Karpas-422 (cell line): Measurements from ENCODE around the gene LIN9. TPM values are rescaled to one million over a fixed set of nuclear protein-coding genes. Genes with fewer than 3 reads are reported as not detected.
A peak's percentile ranks its signal among the peaks of the same experiment; 100 is the strongest.
"Not testable (repeated sequence)": the region's sequence is repeated elsewhere in the genome, so short reads cannot be mapped to it uniquely, and the experiment has no call there.

Source experiments
- DNase-seq: peaks from one replicate; pipeline ENCODE4 v3.0.0-alpha.2; 2015
- H2AFZ ChIP-seq: fragments of 200-600 bp; sonication (generic); 2 replicates; pipeline ENCODE4 v1.6.1; 2014; ENCODE audit warnings: antibody characterized with exemption, low read length, mixed read lengths
- H3K27ac ChIP-seq: fragments of 200-600 bp; sonication (generic); 2 replicates; pipeline ENCODE4 v1.5.1; 2014; ENCODE audit warnings: mild to moderate bottlenecking, low read length, moderate library complexity
- H3K27me3 ChIP-seq: fragments of 200-600 bp; sonication (generic); 2 replicates; pipeline ENCODE4 v1.6.1; 2014; ENCODE audit warnings: low read length, mixed read lengths
- H3K36me3 ChIP-seq: fragments of 200-600 bp; sonication (generic); 2 replicates; pipeline ENCODE4 v1.6.1; 2014; ENCODE audit warnings: low read length, mixed read lengths; ENCODE audit not compliant: insufficient read depth
- H3K4me1 ChIP-seq: fragments of 200-600 bp; sonication (generic); 2 replicates; pipeline ENCODE4 v1.6.1; 2014; ENCODE audit warnings: mild to moderate bottlenecking, low read length, mixed read lengths
- H3K4me2 ChIP-seq: fragments of 200-600 bp; sonication (generic); 2 replicates; pipeline ENCODE4 v1.6.1; 2014; ENCODE audit warnings: low read length, low read depth, mild to moderate bottlenecking; ENCODE audit not compliant: poor library complexity, severe bottlenecking
- H3K4me3 ChIP-seq: fragments of 200-600 bp; sonication (generic); 2 replicates; pipeline ENCODE4 v1.5.1; 2014; ENCODE audit warnings: mild to moderate bottlenecking, antibody characterized with exemption, low read length, mixed read lengths
- H3K79me2 ChIP-seq: fragments of 200-600 bp; sonication (generic); 2 replicates; pipeline ENCODE4 v1.6.1; 2014; ENCODE audit warnings: mild to moderate bottlenecking, low read length, mixed read lengths
- H3K9ac ChIP-seq: fragments of 200-600 bp; sonication (generic); 2 replicates; pipeline ENCODE4 v1.6.0; 2014; ENCODE audit warnings: low read length
- H3K9me2 ChIP-seq: fragments of 200-600 bp; sonication (generic), shearing (Covaris generic); replicated peaks from 2 replicates; pipeline ENCODE4 v1.6.0; 2014; ENCODE audit warnings: mild to moderate bottlenecking, low read length, moderate library complexity; ENCODE audit not compliant: insufficient read depth
- H3K9me3 ChIP-seq: fragments of 300-700, 200-600 bp; sonication (generic); 2 replicates; pipeline ENCODE4 v1.6.1; 2014; ENCODE audit warnings: low read length, mixed read lengths
- H4K20me1 ChIP-seq: fragments of 200-600 bp; sonication (generic); 2 replicates; pipeline ENCODE4 v1.6.1; 2014; ENCODE audit warnings: mild to moderate bottlenecking, antibody characterized with exemption, low read length, low read depth; ENCODE audit not compliant: insufficient read depth
- total RNA-seq: library from RNA; depleted of rRNA; stranded (reverse); fragments of >200 nt; shearing (Covaris generic); gene quantifications from 2 replicates; pipeline ENCODE4 v1.2.3, GENCODE V29; 2014; ENCODE audit warnings: low replicate concordance

Gene LIN9
- total RNA-seq, 1 experiment from 2014 or later = 22.0 TPM

- not testable (repeated sequence) for H3K27ac ChIP-seq, H3K9me2 ChIP-seq, H3K9ac ChIP-seq, H3K4me3 ChIP-seq, H3K9me3 ChIP-seq, H4K20me1 ChIP-seq, H3K27me3 ChIP-seq, H3K4me2 ChIP-seq, H2AFZ ChIP-seq, H3K79me2 ChIP-seq, H3K36me3 ChIP-seq
- H3K4me1 ChIP-seq = peaks cover 32% of the 10 kb centered on the region
- DNase-seq = peak; percentile 1
These were observed 106.3 kb downstream of the LIN9 start for GRCh38 chr1:226202666-226203065.

GRCh38 chr1:226202246-226202645 is 106.7 kb downstream of the LIN9 start:
- H3K9me2 ChIP-seq = no peaks in the 10 kb centered on the region
- H3K9me3 ChIP-seq = no peaks in the 10 kb centered on the region
- H3K4me2 ChIP-seq = no peak overlapping the region
- no peaks in the 10 kb centered on the region for H3K79me2 ChIP-seq
- peaks cover 33% of the 10 kb centered on the region for H3K4me1 ChIP-seq
- no peaks in the 10 kb centered on the region for H3K27me3 ChIP-seq
- H3K36me3 ChIP-seq = no peaks in the 10 kb centered on the region
- no peak overlapping the region for H3K9ac ChIP-seq
- no peaks in the 10 kb centered on the region for H4K20me1 ChIP-seq
- no peak overlapping the region for H3K27ac ChIP-seq
- H3K4me3 ChIP-seq = no peak overlapping the region
- peak; percentile 7 for DNase-seq
- no peak overlapping the region for H2AFZ ChIP-seq

GRCh38 chr1:226201029-226201593 is 107.9 kb downstream of the LIN9 start:
- Histone ChIP-seq H3K9me3 (no peaks in the 10 kb centered on the region), H2AFZ (0 out of 2 replicates have a peak overlapping the region, but pooled peaks have one; percentile 11), H3K4me3 (no peak overlapping the region), H3K4me2 (peak overlapping the region; percentile 28), H3K4me1 (peaks cover 36% of the 10 kb centered on the region), H4K20me1 (no peaks in the 10 kb centered on the region), H3K9me2 (no peaks in the 10 kb centered on the region), H3K27ac (no peak overlapping the region), H3K79me2 (no peaks in the 10 kb centered on the region), H3K27me3 (no peaks in the 10 kb centered on the region), H3K36me3 (no peaks in the 10 kb centered on the region), H3K9ac (peak overlapping the region; percentile 19; the same call in 1 of the 2 replicates)
- DNase-seq = peak; percentile 88

GRCh38 chr1:226199971-226200370 is 109.0 kb downstream of the LIN9 start:
- peak overlapping the region; percentile 7 for H3K4me2 ChIP-seq

GRCh38 chr1:226195144-226195543 is 113.8 kb downstream of the LIN9 start:
- no peaks in the 10 kb centered on the region for H3K9me2 ChIP-seq
- H3K27me3 ChIP-seq = no peaks in the 10 kb centered on the region
- H3K4me3 ChIP-seq = no peak overlapping the region
- H3K4me2 ChIP-seq = no peak overlapping the region
- DNase-seq = peak; percentile 27
- no peaks in the 10 kb centered on the region for H4K20me1 ChIP-seq
- H3K79me2 ChIP-seq = no peaks in the 10 kb centered on the region
- H3K27ac ChIP-seq = no peak overlapping the region
- H3K9ac ChIP-seq = no peak overlapping the region
- H3K9me3 ChIP-seq = no peaks in the 10 kb centered on the region
- no peaks in the 10 kb centered on the region for H3K36me3 ChIP-seq
- H2AFZ ChIP-seq = peak overlapping the region; percentile 2; the same call in 1 of the 2 replicates
- peaks cover 11% of the 10 kb centered on the region for H3K4me1 ChIP-seq

More at GRCh38 chr1:226199971-226200370, 109.0 kb downstream of the LIN9 start:
- no peak overlapping the region for H2AFZ ChIP-seq
- no peaks in the 10 kb centered on the region for H3K27me3 ChIP-seq
- H3K36me3 ChIP-seq = no peaks in the 10 kb centered on the region
- no peak overlapping the region for H3K27ac ChIP-seq
- H3K9me2 ChIP-seq = no peaks in the 10 kb centered on the region
- H3K9ac ChIP-seq = no peak overlapping the region; the same call in 1 of the 2 replicates
- H4K20me1 ChIP-seq = no peaks in the 10 kb centered on the region
- no peaks in the 10 kb centered on the region for H3K9me3 ChIP-seq
- H3K4me1 ChIP-seq = peaks cover 36% of the 10 kb centered on the region
- no peaks in the 10 kb centered on the region for H3K79me2 ChIP-seq
- H3K4me3 ChIP-seq = no peak overlapping the region
- no peak for DNase-seq

GRCh38 chr1:226187380-226187779 is 121.6 kb downstream of the LIN9 start:
- Histone ChIP-seq H3K27me3 (no peaks in the 10 kb centered on the region), H3K4me1 (peaks cover 32% of the 10 kb centered on the region), H3K79me2 (peaks cover 50% of the 10 kb centered on the region), H3K36me3 (no peaks in the 10 kb centered on the region), H3K27ac (peak overlapping the region; percentile 52), H3K9me3 (no peaks in the 10 kb centered on the region), H3K9ac (peak overlapping the region; percentile 90), H3K4me3 (peak overlapping the region; percentile 85), H2AFZ (no peak overlapping the region), H3K9me2 (no peaks in the 10 kb centered on the region), H4K20me1 (peaks cover 15% of the 10 kb centered on the region), H3K4me2 (peak overlapping the region; percentile 98)
- no peak for DNase-seq

GRCh38 chr1:226187019-226187322 is 122.0 kb downstream of the LIN9 start:
- peaks cover 15% of the 10 kb centered on the region for H4K20me1 ChIP-seq
- peaks cover 54% of the 10 kb centered on the region for H3K79me2 ChIP-seq
- H3K4me1 ChIP-seq = peaks cover 36% of the 10 kb centered on the region
- H3K9me3 ChIP-seq = no peaks in the 10 kb centered on the region
- H3K4me3 ChIP-seq = peak overlapping the region; percentile 85
- H3K9ac ChIP-seq = peak overlapping the region; percentile 90
- no peaks in the 10 kb centered on the region for H3K27me3 ChIP-seq
- peak overlapping the region; percentile 52 for H3K27ac ChIP-seq
- DNase-seq = no peak
- H3K4me2 ChIP-seq = peak overlapping the region; percentile 98
- no peaks in the 10 kb centered on the region for H3K9me2 ChIP-seq
- no peaks in the 10 kb centered on the region for H3K36me3 ChIP-seq
- H2AFZ ChIP-seq = peak overlapping the region; percentile 76

GRCh38 chr1:226186124-226187018 is 122.6 kb downstream of the LIN9 start, which contains the start of gene ACBD3:
TSS of gene ACBD3 (minus strand) at chr1:226186741. CDS start at chr1:226186675, 66 bp downstream.
- Histone ChIP-seq H3K4me3 (peak within 1 kb of the TSS; percentile 85), H3K36me3 (peaks cover 4% of the 10 kb centered on the region; the same call in 1 of the 2 replicates), H2AFZ (peak within 1 kb of the TSS; percentile 76), H3K9me3 (no peaks in the 10 kb centered on the region), H3K4me1 (peaks cover 42% of the 10 kb centered on the region), H3K27ac (peak within 1 kb of the TSS; percentile 52), H4K20me1 (peaks cover 15% of the 10 kb centered on the region), H3K9ac (peak within 1 kb of the TSS; percentile 90), H3K27me3 (no peaks in the 10 kb centered on the region), H3K79me2 (peaks cover 60% of the 10 kb centered on the region), H3K4me2 (peak within 1 kb of the TSS; percentile 98), H3K9me2 (no peaks in the 10 kb centered on the region)
- DNase-seq = peak; percentile 95
